Retinal pigment epithelial cell (primary cell): ENCODE data around the gene IFT22.
"Not testable (repeated sequence)": the region's sequence is repeated elsewhere in the genome, so short reads cannot be mapped to it uniquely, and the experiment has no call there.

Source experiments
- DNase-seq: peaks from one replicate; pipeline ENCODE4 v3.0.0-alpha.2; 2010; ENCODE audit warnings: low read depth
- H3K4me3 ChIP-seq: 2 replicates; pipeline ENCODE4 v1.5.1; 2011; ENCODE audit warnings: mild to moderate bottlenecking, low read length, control low read depth, moderate library complexity
- CTCF ChIP-seq: conservative IDR thresholded peaks from 2 replicates; pipeline ENCODE4 v1.5.1; 2011; ENCODE audit warnings: low read depth, low read length, control low read depth, inconsistent platforms

The IFT22 gene

GRCh38 chr7:101363196-101363733 lies 41.7 kb upstream of the IFT22 start:
- no peak for DNase-seq
- peak overlapping the region; percentile 52 for H3K4me3 ChIP-seq
- no peak for TF ChIP-seq CTCF

GRCh38 chr7:101362334-101363195 lies 41.0 kb upstream of the IFT22 start, which contains the start of gene COL26A1:
Gene COL26A1 (plus strand): TSS chr7:101362875. CDS start chr7:101363033, 158 bp downstream.
- no peak for TF ChIP-seq CTCF
- peak within 1 kb of the TSS; percentile 52 for H3K4me3 ChIP-seq
- DNase-seq, result no peak

- H3K4me3 ChIP-seq, result no peak overlapping the region
- DNase-seq, result no peak
- no peak for TF ChIP-seq CTCF
Measured at GRCh38 chr7:101357433-101357832, 35.8 kb upstream of the IFT22 start.

GRCh38 chr7:101352920-101353308 lies 31.3 kb upstream of the IFT22 start:
- no peak for TF ChIP-seq CTCF
- no peak overlapping the region for H3K4me3 ChIP-seq
- DNase-seq, result no peak

GRCh38 chr7:101349300-101349699 lies 27.7 kb upstream of the IFT22 start:
- DNase-seq, H3K4me3 ChIP-seq: not testable (repeated sequence)

GRCh38 chr7:101348456-101349067 lies 26.9 kb upstream of the IFT22 start:
- not testable (repeated sequence) for H3K4me3 ChIP-seq, DNase-seq

GRCh38 chr7:101347477-101347876 lies 25.9 kb upstream of the IFT22 start:
- no peak for DNase-seq
- no peak overlapping the region for H3K4me3 ChIP-seq
- TF ChIP-seq CTCF, result no peak

- H3K4me3 ChIP-seq, result no peak overlapping the region
- no peak for DNase-seq
- TF ChIP-seq CTCF, result no peak
Measured at GRCh38 chr7:101342892-101343291, 21.3 kb upstream of the IFT22 start.
